ENCODE data around the gene BMF.
"Not testable (repeated sequence)": the region's sequence is repeated elsewhere in the genome, so short reads cannot be mapped to it uniquely, and the experiment has no call there.

The BMF gene

DNA sequence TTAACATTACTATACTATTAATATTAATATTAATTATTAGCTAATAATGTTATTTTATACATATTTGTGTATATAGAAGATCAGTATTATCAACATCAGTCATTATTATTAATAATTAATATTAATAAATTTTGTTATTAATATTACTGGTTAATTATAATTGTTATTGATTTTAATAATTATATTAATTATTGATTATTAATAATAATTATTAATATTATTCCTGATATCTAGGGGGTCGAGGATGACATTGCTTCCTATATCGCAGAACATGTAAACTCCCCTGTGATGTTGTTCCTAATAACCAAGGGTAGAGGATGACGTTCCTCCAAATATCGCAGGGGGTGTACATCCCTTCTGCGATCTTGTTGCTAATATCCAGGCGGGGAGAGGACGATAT lies 17.3 kb upstream of the BMF start:
- no peak for DNase-seq

DNA sequence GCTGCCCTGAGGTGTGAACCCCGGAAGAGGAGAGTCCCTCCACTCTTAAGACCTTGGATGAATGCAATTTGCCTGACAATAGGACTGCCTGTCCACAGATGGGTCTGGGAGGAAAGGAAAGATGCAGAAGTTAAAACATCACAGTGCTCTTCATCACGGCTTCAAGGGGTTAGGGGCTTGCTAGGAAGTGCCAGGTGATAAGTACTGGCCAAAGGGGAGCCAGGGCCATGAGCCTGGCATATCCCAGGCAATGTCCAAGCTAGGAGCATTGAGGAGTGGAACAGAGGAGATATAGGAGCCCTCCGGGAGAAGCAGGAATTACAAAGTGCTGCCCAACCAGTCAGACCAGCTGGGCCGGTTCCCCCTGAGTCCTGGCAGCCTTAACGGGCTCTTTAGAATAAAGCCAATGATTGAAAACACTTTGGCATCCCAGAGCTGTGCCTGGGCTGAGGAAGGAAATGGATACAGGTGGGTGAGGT lies 16.2 kb upstream of the BMF start:
- not testable (repeated sequence) for DNase-seq

- DNase-seq, result not testable (repeated sequence)
These were observed 15.7 kb upstream of the BMF start for GRCh38 chr15:40124333-40124732.

GRCh38 chr15:40123863-40124262 lies 15.2 kb upstream of the BMF start:
- not testable (repeated sequence) for DNase-seq

GRCh38 chr15:40122989-40123388 lies 14.3 kb upstream of the BMF start:
- DNase-seq, result not testable (repeated sequence)

DNA sequence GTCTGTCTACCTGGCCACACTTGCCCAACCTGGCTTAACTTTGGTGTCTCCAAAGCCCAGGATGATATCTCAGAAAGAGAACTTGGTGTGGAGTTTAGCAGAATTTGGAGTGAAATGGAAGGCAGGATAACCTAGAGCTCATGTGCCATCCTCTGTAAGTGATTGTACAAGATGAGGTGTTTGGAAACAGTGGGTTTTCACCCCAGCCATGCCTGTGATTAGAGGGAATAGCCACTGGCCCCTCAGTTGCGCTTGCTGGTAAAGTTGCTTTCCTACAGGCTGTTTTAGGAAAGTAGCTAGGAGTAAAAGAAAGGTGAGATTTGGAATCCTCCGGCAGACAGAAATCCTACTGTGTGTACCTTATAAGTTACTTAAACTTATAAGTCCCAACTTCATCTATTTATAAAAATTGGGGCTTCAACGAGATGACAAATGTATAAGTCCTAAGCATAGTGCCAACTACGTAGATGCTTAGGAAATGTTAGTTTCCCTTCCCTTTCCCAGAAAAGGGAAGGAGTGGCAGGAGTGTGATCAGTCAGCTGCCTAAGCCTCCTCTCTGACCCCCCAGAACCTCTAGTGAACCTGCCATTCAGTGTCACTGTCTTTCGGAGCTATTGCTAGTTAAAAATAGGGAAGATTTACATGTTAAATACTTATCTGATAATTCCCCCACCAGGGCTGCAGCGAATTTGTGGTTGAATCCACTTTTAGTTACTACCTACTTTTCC lies 13.4 kb upstream of the BMF start:
- DNase-seq, result no peak

- no peak for DNase-seq
These were observed 9.8 kb upstream of the BMF start for GRCh38 chr15:40118473-40118872.

DNA sequence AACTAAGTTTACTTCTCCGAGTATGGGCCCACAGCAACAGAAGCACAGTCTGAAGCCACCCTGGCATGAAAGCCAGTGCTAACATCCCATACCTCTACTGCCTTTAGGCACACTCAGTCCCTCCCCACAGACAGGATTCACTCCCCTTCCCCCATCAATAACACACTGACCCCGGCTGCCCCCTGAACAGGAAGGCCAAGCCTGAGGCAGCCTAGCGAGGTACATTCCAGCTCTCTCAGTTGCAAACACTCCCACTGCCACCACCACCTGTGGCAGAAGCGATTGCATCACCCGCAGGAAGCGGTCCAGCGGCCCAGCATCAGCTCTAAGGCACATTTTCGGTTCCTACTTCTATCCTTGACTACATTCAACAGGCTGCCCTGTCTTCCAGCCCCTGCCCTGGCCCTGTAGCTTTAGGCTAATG lies 7.0 kb upstream of the BMF start:
- DNase-seq, result no peak

DNA sequence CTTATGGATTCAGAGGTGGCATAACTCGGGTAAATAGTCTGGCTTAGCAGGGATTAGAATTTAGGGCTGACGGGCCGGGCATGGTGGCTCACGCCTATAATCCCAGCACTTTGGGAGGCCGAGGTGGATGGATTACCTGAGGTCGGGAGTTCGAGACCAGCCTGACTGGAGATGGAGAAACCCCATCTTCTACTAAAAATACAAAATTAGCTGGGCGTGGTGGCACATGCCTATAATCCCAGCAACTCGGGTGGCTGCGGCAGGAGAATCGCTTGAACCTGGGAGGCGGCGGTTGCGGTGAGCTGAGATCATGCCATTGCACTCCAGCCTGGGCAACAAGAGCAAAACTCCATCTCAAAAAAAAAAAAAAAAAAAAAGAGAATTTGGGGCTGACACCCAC lies 6.4 kb upstream of the BMF start:
- not testable (repeated sequence) for DNase-seq

DNA sequence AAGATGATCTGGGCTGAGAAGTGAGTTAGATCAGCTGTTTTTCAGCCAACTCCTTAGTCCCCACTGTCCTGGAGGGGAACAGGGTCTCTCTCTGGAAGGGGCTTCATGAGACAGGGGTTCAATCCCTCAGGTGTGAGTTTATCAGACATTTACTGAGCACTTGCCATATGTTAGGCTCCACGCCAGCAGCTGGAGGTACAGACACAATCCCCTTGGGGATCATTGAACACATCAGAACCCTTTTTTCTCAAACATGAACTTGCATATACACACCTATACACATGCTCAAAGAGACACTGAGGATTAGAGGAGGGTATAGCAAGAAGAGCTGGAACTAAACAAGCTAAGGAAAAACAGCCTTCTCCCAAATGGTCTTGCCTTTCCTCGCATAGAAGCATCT lies 5.5 kb upstream of the BMF start:
- no peak for DNase-seq

DNA sequence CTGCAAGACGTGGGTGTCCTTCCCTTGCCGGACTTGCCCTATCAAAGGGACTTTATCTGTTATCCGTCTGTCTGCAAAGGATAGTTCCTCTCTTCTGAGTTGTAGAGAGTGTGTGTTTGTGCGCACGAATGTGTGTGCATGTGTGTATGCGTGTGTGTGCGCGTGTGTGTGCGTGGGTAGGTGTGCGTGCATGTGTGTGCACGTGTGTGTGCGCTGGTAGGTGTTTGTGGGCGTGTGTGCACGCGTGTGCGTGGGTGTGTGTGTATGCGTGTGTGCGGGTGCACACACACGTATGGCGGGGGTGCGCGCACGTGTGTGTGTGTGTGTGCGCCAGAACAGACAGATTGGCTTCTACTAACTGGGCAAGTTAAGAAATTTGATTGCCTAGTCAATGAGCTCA lies 4.1 kb upstream of the BMF start:
- no peak for DNase-seq

- DNase-seq, result no peak
These were observed 3.2 kb upstream of the BMF start for GRCh38 chr15:40111888-40112287.

DNA sequence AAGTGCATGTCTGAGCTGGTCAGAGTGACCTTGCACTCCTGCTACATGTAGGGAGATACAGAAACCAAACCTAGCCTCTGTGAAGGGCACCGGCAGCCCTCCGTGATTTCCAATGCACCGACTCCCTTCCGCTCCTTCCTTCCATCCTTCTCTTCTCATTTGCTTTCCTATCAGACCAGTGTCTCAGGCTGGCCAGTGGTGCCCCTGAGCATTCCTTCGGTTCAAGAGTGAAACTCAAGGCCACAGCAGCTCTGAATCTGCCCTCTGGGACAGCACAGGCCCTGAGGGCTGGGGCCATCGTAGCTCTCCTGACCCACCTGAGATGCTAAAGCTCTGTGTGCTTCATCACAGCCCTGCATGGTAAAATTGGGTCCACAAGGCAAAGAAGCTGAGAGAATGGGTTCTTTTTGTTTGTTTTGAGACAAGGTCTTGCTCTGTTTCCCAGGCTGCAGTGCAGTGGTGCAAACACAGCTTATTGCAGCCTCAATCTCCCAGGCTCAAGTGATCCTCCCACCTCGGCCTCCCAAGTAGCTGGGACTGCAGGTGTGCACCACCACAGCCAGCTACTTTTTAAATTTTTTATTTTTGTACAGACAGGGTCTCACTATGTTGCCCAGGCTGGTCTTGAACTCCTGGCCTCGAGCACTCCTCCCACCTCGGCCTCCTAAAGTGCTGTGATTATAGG lies 2.3 kb upstream of the BMF start:
- DNase-seq, result no peak

DNA sequence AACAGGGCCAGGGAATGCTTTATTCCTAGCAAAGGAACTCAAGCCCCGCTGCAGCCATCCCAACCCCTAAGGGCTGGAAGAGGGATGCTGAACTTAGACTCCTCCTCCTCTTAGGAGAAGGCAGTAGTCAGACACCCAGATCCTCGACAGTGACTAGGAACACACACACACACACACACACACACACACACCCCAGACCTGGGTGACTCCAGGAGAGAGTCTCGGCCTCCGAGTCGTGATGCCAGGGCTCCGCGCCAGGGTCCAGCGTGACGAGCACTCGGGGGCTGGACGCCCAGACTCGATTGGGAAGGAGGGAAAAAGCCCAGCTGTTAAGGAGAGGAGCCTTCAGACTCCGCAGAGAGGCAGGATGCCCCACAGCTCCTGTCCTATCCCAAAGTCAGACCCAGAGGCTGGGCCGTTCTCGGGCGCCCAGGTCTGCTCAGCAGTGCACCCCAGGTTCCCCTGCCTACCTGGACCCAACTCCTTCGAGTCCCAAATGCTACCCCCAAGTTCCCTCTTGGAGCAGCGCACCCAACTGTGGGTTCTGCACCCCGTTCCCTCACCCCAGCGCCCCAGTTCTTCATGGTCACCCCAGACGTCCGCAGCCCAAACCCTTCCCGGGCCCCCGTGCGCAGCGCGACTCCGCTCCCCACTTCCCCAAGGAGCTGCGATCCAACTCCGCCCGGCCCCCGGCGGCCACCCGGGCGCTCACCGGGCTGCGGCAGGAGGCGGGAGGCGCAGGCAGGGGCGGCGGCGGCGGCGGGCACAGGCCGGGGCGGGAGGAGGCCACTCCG lies 421 bp downstream of the BMF start:
- DNase-seq, result no peak

- no peak for DNase-seq
These were observed 2.2 kb downstream of the BMF start for GRCh38 chr15:40106203-40107161.

DNA sequence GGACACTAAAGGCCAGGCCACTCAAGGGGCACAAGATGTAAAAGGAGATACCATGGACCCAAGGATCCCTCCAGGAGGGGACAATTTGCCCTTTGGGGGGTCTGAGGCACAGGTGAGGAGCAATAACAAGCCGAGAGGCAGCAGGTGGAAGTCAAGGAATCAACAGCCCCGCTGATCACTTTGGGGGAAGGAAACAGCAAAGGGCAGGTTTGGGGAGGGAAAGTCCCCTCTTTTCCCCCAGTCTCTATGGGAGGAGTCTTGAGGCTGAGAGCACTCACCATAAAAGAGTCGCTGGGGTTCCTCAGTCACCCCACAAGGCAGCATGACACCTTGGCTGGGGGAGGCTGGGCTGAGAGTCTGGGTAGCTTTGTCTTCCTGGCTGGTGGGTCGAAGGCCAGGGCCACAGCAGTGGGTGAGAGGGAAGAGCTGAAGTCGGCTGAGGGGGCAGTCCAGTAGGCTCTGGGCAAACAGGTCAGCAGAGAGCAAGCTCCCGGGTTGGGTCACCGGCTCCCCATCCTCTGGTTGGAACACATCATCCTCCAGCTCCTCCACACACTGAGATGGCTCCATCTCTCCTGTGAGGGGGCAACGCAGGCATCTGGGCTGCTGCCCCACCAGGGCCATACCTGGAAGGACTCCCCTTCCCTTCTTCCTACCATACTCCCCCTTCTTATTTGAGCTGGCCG lies 3.0 kb downstream of the BMF start:
- no peak for DNase-seq

DNA sequence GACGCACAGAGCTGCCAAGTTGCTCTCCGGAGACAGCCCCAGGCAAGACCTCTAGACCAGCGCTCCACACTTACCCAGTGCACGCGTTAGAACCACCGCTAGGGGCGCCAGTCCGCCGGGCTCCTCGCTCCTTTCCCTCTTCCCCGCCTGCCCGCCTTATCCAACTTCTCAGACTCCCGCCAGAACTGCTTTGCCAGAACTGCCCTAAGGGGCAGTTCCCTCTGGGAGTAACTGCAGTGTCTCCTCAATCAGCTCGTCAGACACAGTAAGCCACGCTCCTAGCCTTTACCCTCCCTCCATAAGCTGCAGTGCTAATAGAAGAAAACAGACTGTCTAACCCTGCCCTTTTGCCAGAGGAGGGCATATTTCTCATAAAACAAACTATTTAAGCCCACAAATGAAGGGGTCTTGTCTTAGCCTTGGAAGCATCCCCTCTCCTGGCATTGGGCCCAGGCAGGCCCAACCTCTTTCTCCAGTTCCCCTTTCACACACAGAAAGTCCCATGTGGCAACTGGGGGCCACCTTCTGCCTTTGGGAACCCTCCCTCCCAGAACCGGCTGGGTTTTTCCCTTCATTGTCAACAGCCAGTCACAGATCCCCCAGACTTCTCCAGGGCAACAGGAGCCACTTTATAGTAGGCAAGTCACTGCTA lies 3.7 kb downstream of the BMF start:
- peak; percentile 65 for DNase-seq

GRCh38 chr15:40104296-40104864 lies 4.3 kb downstream of the BMF start:
- no peak for DNase-seq

GRCh38 chr15:40103864-40104271 lies 4.8 kb downstream of the BMF start:
- DNase-seq, result no peak

DNA sequence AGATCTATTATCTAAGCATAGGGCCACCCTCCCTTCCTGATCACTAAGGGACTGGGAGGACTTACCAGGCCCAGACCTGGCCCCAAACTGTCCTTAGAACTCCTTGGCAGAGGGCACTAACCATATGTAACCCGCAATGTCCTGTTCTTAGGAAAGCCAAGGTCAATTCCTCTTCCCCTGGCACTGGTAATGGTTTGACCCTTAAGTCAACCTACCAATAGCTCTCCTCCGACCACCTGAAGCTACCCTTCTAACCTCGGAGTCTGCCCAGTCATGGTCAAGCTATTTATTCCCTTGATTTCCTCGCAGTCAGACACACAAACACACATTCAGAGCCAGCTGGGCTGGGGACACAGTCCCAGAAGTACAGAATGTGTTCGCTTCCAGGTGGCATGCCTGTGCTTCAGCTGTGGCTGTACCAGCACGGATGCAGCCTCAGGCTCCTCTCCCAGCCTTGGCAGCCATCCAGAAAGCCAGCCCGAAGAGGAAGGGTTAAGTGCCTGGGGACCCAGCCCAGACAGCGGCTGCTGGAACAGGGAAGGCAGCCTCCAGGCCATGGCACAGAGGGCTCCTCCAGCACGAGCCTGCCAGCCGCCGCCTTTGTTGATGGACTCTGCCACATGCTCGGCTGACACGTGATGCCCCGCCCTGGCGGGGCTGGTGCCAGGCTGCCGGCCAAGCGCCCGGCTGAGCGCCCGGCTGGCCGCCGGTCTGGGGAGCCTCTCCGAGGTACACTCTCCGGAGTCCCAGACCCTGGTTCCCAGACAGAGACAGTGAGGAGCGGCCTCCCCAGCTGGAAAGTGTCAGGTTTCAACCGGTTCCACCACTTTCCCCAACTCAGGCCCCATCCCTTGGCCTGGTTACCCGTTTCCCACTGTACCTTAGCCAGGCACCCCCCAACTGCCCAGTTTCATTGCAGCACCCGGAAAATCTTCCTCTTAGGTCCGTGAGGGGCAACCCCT lies 5.5 kb downstream of the BMF start:
- peak; percentile 48 for DNase-seq

All from NCI-H524 treated with DMSO at 0.1 percent for 48 hours (cell line).